HCT116 (cell line): ENCODE measurements around the gene NSG2. TPM values are rescaled to one million over a fixed set of nuclear protein-coding genes. Genes with fewer than 3 reads are reported as not detected.

Source experiments
- ATAC-seq: fragments of 200-7000 bp; cut with Tn5 transposase; 2 replicates; pipeline ENCODE4 v1.9.1; 2020; ENCODE audit warnings: mild to moderate bottlenecking, moderate library complexity
- BruUV-seq: library from RNA; stranded (reverse); fragments of 400-500 nt; replicated peaks from 2 replicates; lab custom pipeline; 2021; lab: Mats Ljungman, UMichigan
- CTCF ChIA-PET: fragments of 300-600 bp; sonication (Branson Sonifier 250); formaldehyde crosslinking; loops from one replicate; lab custom pipeline; 2021; ENCODE audit warnings: antibody characterized with exemption; lab: Charles Lee
- POLR2A ChIA-PET: fragments of 300-600, 350-600 bp; sonication (Branson Sonifier 250); formaldehyde crosslinking; loops from one replicate; lab custom pipeline; 2021; ENCODE audit warnings: antibody characterized with exemption; lab: Charles Lee
- RAD21 ChIA-PET, 2 experiments: fragments of 300-600 bp; sonication (Branson Sonifier 250); formaldehyde crosslinking; loops; one replicate each; lab custom pipeline; 2023; ENCODE audit warnings: low total read pairs in 2 of 2; ENCODE audit not compliant: uncharacterized antibody in 2 of 2, unreplicated experiment in 2 of 2, low non-redundant PET in 1 of 2; lab: Charles Lee
- DNase-seq: peaks from one replicate; pipeline ENCODE4 v3.0.0-alpha.2; 2010; ENCODE audit warnings: low read depth, low spot score
- H2AFZ ChIP-seq: fragments of 200-600 bp; shearing (Covaris generic), sonication (generic); 2 replicates; pipeline ENCODE4 v1.6.1; 2017; ENCODE audit warnings: low read depth, mixed run types, mixed read lengths, antibody characterized with exemption, low read length; ENCODE audit not compliant: poor library complexity, severe bottlenecking
- H3K27ac ChIP-seq: 2 replicates; pipeline ENCODE4 v1.5.1; 2012; ENCODE audit warnings: low read depth, low read length
- H3K27me3 ChIP-seq: fragments of 200-600 bp; sonication (generic); 2 replicates; pipeline ENCODE4 v1.6.1; 2016; ENCODE audit warnings: mixed run types, low read length, mixed read lengths; ENCODE audit not compliant: insufficient read depth
- H3K36me3 ChIP-seq, 2 experiments: fragments of 200-500 bp in 1 of 2; fragments of 200-600 bp in 1 of 2; sonication (Bioruptor generic) in 1 of 2; sonication (generic) in 1 of 2; 2 replicates each; pipeline versions ENCODE4 v1.5.1 to v1.6.1; 2014 to 2016; ENCODE audit warnings: low read length in 2 of 2, inconsistent platforms in 1 of 2, mixed read lengths in 1 of 2, mixed run types in 1 of 2; ENCODE audit not compliant: insufficient read depth in 2 of 2, control insufficient read depth in 1 of 2
- H3K4me1 ChIP-seq, 2 experiments: fragments of 200-600 bp in 1 of 2; sonication (generic) in 1 of 2; 2 replicates each; pipeline versions ENCODE4 v1.5.1 to v1.6.1; 2012 to 2017; ENCODE audit warnings: low read length in 2 of 2, inconsistent platforms in 1 of 2, mild to moderate bottlenecking in 1 of 2, mixed read lengths in 1 of 2, mixed run types in 1 of 2, moderate library complexity in 1 of 2; ENCODE audit not compliant: insufficient read depth in 2 of 2, control insufficient read depth in 1 of 2
- H3K4me2 ChIP-seq: fragments of 200-600 bp; sonication (generic); 2 replicates; pipeline ENCODE4 v1.6.1; 2017; ENCODE audit warnings: mixed run types, low read length, mixed read lengths
- H3K4me3 ChIP-seq, 2 experiments: fragments of 200-600 bp in 1 of 2; sonication (generic) in 1 of 2; replicated peaks in 1 of 2; 2 replicates each; pipeline ENCODE4 v1.5.1; 2011 to 2016; ENCODE audit warnings: low read length in 2 of 2, control low read depth in 1 of 2, low read depth in 1 of 2, mild to moderate bottlenecking in 1 of 2, mixed read lengths in 1 of 2, mixed run types in 1 of 2
- H3K79me2 ChIP-seq: fragments of 200-600 bp; sonication (generic); 2 replicates; pipeline ENCODE4 v1.6.1; 2017; ENCODE audit warnings: mild to moderate bottlenecking, mixed run types, low read length, moderate library complexity, mixed read lengths; ENCODE audit not compliant: insufficient read depth
- H3K9ac ChIP-seq: fragments of 200-600 bp; sonication (generic); 2 replicates; pipeline ENCODE4 v1.6.1; 2016; ENCODE audit warnings: low read length, mixed read lengths
- H3K9me2 ChIP-seq: fragments of 200-600 bp; sonication (generic), shearing (Covaris generic); 2 replicates; pipeline ENCODE4 v1.6.1; 2017; ENCODE audit warnings: mixed run types, mild to moderate bottlenecking, moderate library complexity; ENCODE audit not compliant: insufficient read depth
- H3K9me3 ChIP-seq, 2 experiments: fragments of 200-500 bp in 1 of 2; fragments of 200-600 bp in 1 of 2; sonication (Bioruptor generic) in 1 of 2; sonication (generic) in 1 of 2; 2 replicates each; pipeline ENCODE4 v1.6.1; 2014 to 2017; ENCODE audit warnings: low read length in 2 of 2, mixed read lengths in 2 of 2, inconsistent platforms in 1 of 2, low read depth in 1 of 2, mild to moderate bottlenecking in 1 of 2, mixed run types in 1 of 2, moderate library complexity in 1 of 2; ENCODE audit not compliant: control insufficient read depth in 1 of 2, insufficient read depth in 1 of 2
- H4K20me1 ChIP-seq: fragments of 200-600 bp; sonication (generic), shearing (Covaris generic); 2 replicates; pipeline ENCODE4 v1.6.1; 2017; ENCODE audit warnings: mixed run types, mild to moderate bottlenecking, moderate library complexity; ENCODE audit not compliant: insufficient read depth
- ELF1 ChIP-seq: IDR thresholded peaks from 2 replicates; pipeline ENCODE4 v1.6.1; 2012; ENCODE audit warnings: low read depth, borderline replicate concordance
- EZH2 ChIP-seq: fragments of 200-600 bp; sonication (generic); IDR thresholded peaks from 2 replicates; pipeline ENCODE4 v1.6.1; 2017; ENCODE audit warnings: antibody characterized with exemption, mixed run types
- EZH2phosphoT487 ChIP-seq: fragments of 200-600 bp; IDR thresholded peaks from 2 replicates; pipeline ENCODE4 v1.6.1; 2018; ENCODE audit warnings: antibody characterized with exemption, borderline replicate concordance
- FOSL1 ChIP-seq: IDR thresholded peaks from 2 replicates; pipeline ENCODE4 v1.6.1; 2012; ENCODE audit warnings: low read depth
- JUND ChIP-seq: IDR thresholded peaks from 2 replicates; pipeline ENCODE4 v1.6.1; 2012
- POLR2AphosphoS5 ChIP-seq: IDR thresholded peaks from 2 replicates; pipeline ENCODE4 v1.6.1; 2011; ENCODE audit warnings: mild to moderate bottlenecking, low read depth, low read length, moderate library complexity
- SIN3A ChIP-seq: IDR thresholded peaks from 2 replicates; pipeline ENCODE4 v1.6.1; 2012; ENCODE audit warnings: low read depth
- SP1 ChIP-seq: IDR thresholded peaks from 2 replicates; pipeline ENCODE4 v1.6.1; 2012; ENCODE audit warnings: low read depth
- TCF7L2 ChIP-seq: IDR thresholded peaks from 2 replicates; pipeline ENCODE4 v1.7.0; 2011; ENCODE audit warnings: borderline replicate concordance, inconsistent platforms; ENCODE audit not compliant: insufficient read depth, insufficient read length; ENCODE audit errors: extremely low read depth
- YY1 ChIP-seq: IDR thresholded peaks from 2 replicates; pipeline ENCODE4 v1.6.1; 2011; ENCODE audit warnings: low read length, low read depth, moderate library complexity, mild to moderate bottlenecking; ENCODE audit not compliant: insufficient replicate concordance; ENCODE audit errors: extremely low read depth
- ZFX ChIP-seq: fragments of 450-650 bp; IDR thresholded peaks from 2 replicates; pipeline ENCODE4 v1.6.1; 2017
- intact Hi-C: fragments of 100-400 bp; cut with micrococcal nuclease; formaldehyde crosslinking; loops from 2 replicates; pipeline ENCODE4 v1.10.0; 2022
- total RNA-seq: library from RNA; stranded (reverse); gene quantifications from one replicate; pipeline ENCODE4 v1.2.1, GENCODE V29; 2021; ENCODE audit not compliant: unreplicated experiment
- TF ChIP-seq, protein P1 (sequence below): IDR thresholded peaks from 2 replicates; pipeline ENCODE4 v1.6.1; 2012; ENCODE audit warnings: low read depth
- TF ChIP-seq, protein P2 (sequence below): IDR thresholded peaks from 2 replicates; pipeline ENCODE4 v1.6.1; 2012

Gene NSG2
- total RNA-seq, 1 experiment from 2014 or later: not detected

DNA sequence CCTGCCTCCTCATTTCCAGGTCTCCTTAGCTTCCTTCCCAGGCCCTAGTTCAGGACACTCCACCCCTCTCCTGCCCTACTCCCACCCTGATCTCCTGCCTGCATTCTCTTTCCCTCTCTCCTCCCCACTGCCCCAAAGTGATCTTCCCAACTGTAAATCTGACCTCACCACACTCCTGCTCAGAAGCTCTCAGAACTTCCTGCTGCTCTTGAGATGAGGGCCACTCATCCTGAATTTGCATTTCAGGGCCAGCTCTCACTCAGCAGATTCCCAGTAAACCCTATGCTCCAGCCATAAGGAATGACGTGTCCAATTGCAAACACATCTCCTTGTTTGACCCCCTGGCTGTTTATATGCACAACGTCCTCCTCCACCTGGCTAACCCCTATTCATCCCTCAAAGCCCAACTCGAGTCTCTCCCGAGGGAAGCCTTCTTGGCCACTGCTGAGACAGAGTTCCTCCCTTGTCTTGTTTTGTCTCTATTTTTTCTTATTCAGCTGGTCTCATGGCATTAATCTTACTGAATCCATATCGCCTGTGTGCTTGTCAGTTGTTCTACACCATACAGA, 95.0 kb downstream of the NSG2 start:
- Histone ChIP-seq H3K27me3 (no peaks in the 10 kb centered on the region), H4K20me1 (no peaks in the 10 kb centered on the region)
- intact Hi-C loops: no loop called here

DNA sequence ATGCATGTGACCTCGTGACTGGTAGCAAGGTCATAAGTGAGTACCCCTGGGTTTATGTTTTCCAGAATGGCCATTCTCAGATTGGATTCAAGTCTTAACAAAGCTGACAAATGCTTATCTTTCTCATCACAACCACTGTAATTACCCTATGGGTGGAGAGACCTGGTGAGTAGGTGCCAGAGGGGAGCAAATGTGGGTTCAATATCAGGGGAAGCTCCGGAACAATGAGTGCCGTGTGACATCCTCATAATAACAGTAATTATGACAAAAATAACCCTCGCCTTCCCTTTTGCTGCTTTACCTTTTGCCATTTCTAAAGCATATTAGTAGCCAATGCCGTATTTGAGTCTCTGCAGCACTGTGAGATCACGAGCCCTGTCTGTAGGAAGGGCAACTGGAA, 95.9 kb downstream of the NSG2 start:
- H3K4me3 ChIP-seq: no peak overlapping the region
- ATAC-seq (no peak), DNase-seq (no peak)
- H3K27ac ChIP-seq: no peak overlapping the region
- no peaks in the 10 kb centered on the region for H3K4me1 ChIP-seq
- H3K9ac ChIP-seq: no peak overlapping the region
- no peak overlapping the region for H3K4me2 ChIP-seq
- RAD21 ChIA-PET: no interaction called here
- peaks cover under 1% of the 10 kb centered on the region; the same call in 1 of the 2 replicates for H3K27me3 ChIP-seq
- CTCF ChIA-PET: no interaction called here
- intact Hi-C loops: no loop called here
- no peaks in the 10 kb centered on the region for H3K36me3 ChIP-seq
- no peaks in the 10 kb centered on the region for H3K9me3 ChIP-seq
- no peaks in the 10 kb centered on the region for H3K9me2 ChIP-seq
- BruUV-seq: no TSS peak
- no peaks in the 10 kb centered on the region for H3K79me2 ChIP-seq
- H2AFZ ChIP-seq: no peak overlapping the region
- POLR2A ChIA-PET: no interaction called here
- no peaks in the 10 kb centered on the region for H4K20me1 ChIP-seq
- TF ChIP-seq, protein P1, sequence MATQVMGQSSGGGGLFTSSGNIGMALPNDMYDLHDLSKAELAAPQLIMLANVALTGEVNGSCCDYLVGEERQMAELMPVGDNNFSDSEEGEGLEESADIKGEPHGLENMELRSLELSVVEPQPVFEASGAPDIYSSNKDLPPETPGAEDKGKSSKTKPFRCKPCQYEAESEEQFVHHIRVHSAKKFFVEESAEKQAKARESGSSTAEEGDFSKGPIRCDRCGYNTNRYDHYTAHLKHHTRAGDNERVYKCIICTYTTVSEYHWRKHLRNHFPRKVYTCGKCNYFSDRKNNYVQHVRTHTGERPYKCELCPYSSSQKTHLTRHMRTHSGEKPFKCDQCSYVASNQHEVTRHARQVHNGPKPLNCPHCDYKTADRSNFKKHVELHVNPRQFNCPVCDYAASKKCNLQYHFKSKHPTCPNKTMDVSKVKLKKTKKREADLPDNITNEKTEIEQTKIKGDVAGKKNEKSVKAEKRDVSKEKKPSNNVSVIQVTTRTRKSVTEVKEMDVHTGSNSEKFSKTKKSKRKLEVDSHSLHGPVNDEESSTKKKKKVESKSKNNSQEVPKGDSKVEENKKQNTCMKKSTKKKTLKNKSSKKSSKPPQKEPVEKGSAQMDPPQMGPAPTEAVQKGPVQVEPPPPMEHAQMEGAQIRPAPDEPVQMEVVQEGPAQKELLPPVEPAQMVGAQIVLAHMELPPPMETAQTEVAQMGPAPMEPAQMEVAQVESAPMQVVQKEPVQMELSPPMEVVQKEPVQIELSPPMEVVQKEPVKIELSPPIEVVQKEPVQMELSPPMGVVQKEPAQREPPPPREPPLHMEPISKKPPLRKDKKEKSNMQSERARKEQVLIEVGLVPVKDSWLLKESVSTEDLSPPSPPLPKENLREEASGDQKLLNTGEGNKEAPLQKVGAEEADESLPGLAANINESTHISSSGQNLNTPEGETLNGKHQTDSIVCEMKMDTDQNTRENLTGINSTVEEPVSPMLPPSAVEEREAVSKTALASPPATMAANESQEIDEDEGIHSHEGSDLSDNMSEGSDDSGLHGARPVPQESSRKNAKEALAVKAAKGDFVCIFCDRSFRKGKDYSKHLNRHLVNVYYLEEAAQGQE: no peak
- TF ChIP-seq YY1 (no peak), SP1 (no peak), FOSL1 (no peak), EZH2 (no peak), POLR2AphosphoS5 (no peak), ELF1 (no peak), ZFX (no peak), EZH2phosphoT487 (no peak), JUND (no peak), SIN3A (no peak)
- TF ChIP-seq, protein P2, sequence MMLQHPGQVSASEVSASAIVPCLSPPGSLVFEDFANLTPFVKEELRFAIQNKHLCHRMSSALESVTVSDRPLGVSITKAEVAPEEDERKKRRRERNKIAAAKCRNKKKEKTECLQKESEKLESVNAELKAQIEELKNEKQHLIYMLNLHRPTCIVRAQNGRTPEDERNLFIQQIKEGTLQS: no peak

More for the DNA sequence above, 95.0 kb downstream of the NSG2 start:
- H3K9me2 ChIP-seq: no peaks in the 10 kb centered on the region
- H3K4me2 ChIP-seq: no peak overlapping the region
- H2AFZ ChIP-seq: no peak overlapping the region
- ChIA-PET POLR2A (no interaction called here), CTCF (no interaction called here), RAD21 (no interaction called here)
- no peaks in the 10 kb centered on the region for H3K79me2 ChIP-seq
- H3K36me3 ChIP-seq: no peaks in the 10 kb centered on the region
- H3K4me1 ChIP-seq: no peaks in the 10 kb centered on the region
- TF ChIP-seq POLR2AphosphoS5 (no peak), TCF7L2 (no peak), EZH2phosphoT487 (no peak), EZH2 (no peak), YY1 (no peak)
- TF ChIP-seq, protein P2: no peak
- no peak overlapping the region for H3K27ac ChIP-seq
- DNase-seq (no peak), ATAC-seq (no peak)
- no peak overlapping the region for H3K4me3 ChIP-seq
- no peaks in the 10 kb centered on the region for H3K9me3 ChIP-seq
- no TSS peak for BruUV-seq
- H3K9ac ChIP-seq: no peak overlapping the region
